Liver (tissue), 9 donors: ENCODE data around the gene PTPRN2. TPM values are rescaled to one million over a fixed set of nuclear protein-coding genes. Genes with fewer than 3 reads are reported as not detected.

Source experiments
- DNase-seq: peaks from one replicate; pipeline ENCODE4 v3.0.0-alpha.2; 2017; ENCODE audit warnings: low spot score
- H3K27ac ChIP-seq, 2 donors: one replicate each; pipeline ENCODE4 v1.7.0; 2013; ENCODE audit warnings: inconsistent platforms in 2 of 2, low read length in 2 of 2, control low read depth in 1 of 2, low read depth in 1 of 2, mild to moderate bottlenecking in 1 of 2
- H3K27me3 ChIP-seq, 4 donors: one replicate each; pipeline versions ENCODE4 v1.6.1 to v1.7.0; 2013; ENCODE audit warnings: low read length in 3 of 4, inconsistent platforms in 1 of 4, mild to moderate bottlenecking in 1 of 4, moderate library complexity in 1 of 4; ENCODE audit not compliant: control insufficient read depth in 4 of 4, insufficient read depth in 4 of 4
- H3K36me3 ChIP-seq, 4 donors: one replicate each; pipeline versions ENCODE4 v1.6.1 to v1.7.0; 2013; ENCODE audit warnings: low read length in 3 of 4, mild to moderate bottlenecking in 3 of 4, low read depth in 1 of 4, moderate library complexity in 1 of 4; ENCODE audit not compliant: control insufficient read depth in 4 of 4, insufficient read depth in 3 of 4
- H3K4me1 ChIP-seq, 4 donors: one replicate each; pipeline versions ENCODE4 v1.6.1 to v1.7.0; 2013; ENCODE audit warnings: low read length in 3 of 4, mild to moderate bottlenecking in 3 of 4, moderate library complexity in 1 of 4; ENCODE audit not compliant: control insufficient read depth in 4 of 4, insufficient read depth in 4 of 4
- H3K4me3 ChIP-seq, 3 donors: one replicate each; pipeline versions ENCODE4 v1.6.1 to v1.7.0; 2013; ENCODE audit warnings: low read length in 3 of 3, control low read depth in 1 of 3, low read depth in 1 of 3, mild to moderate bottlenecking in 1 of 3
- H3K9ac ChIP-seq, 2 donors: one replicate each; pipeline ENCODE4 v1.7.0; 2013; ENCODE audit warnings: low read length in 2 of 2, mild to moderate bottlenecking in 2 of 2, moderate library complexity in 2 of 2, control low read depth in 1 of 2, low read depth in 1 of 2
- H3K9me3 ChIP-seq, 4 donors: one replicate each; pipeline versions ENCODE4 v1.6.1 to v1.7.0; 2013; ENCODE audit warnings: low read length in 3 of 4; ENCODE audit not compliant: control insufficient read depth in 4 of 4
- ATF3 ChIP-seq: IDR thresholded peaks from 2 replicates; pipeline ENCODE4 v1.6.1; 2016; ENCODE audit warnings: antibody characterized with exemption
- CTCF ChIP-seq: fragments of 150-350 bp; IDR thresholded peaks from 2 replicates; pipeline ENCODE4 v1.5.1; 2017; ENCODE audit warnings: improper control_type of control experiment, low read depth, low read length; ENCODE audit not compliant: missing input control
- EGR1 ChIP-seq, 2 donors: IDR thresholded peaks; 2 replicates each; pipeline ENCODE4 v1.6.1; 2016 to 2018; ENCODE audit warnings: antibody characterized with exemption in 2 of 2, low read depth in 2 of 2
- FOXA1 ChIP-seq: IDR thresholded peaks from 2 replicates; pipeline ENCODE4 v1.6.1; 2016; ENCODE audit warnings: antibody characterized with exemption
- FOXA2 ChIP-seq: IDR thresholded peaks from 2 replicates; pipeline ENCODE4 v1.6.1; 2016; ENCODE audit warnings: antibody characterized with exemption
- GABPA ChIP-seq, 2 donors: IDR thresholded peaks in 1 of 2; conservative IDR thresholded peaks in 1 of 2; 2 replicates each; pipeline ENCODE4 v1.6.1; 2016; ENCODE audit warnings: antibody characterized with exemption in 2 of 2, mild to moderate bottlenecking in 1 of 2, moderate library complexity in 1 of 2
- HNF4A ChIP-seq, 2 donors: conservative IDR thresholded peaks; 2 replicates each; pipeline ENCODE4 v1.6.1; 2016; ENCODE audit warnings: antibody characterized with exemption in 2 of 2, mild to moderate bottlenecking in 2 of 2
- HNF4G ChIP-seq: IDR thresholded peaks from 2 replicates; pipeline ENCODE4 v1.6.1; 2016; ENCODE audit warnings: antibody characterized with exemption
- JUND ChIP-seq, 2 donors: IDR thresholded peaks; 2 replicates each; pipeline ENCODE4 v1.6.1; 2016; ENCODE audit warnings: antibody characterized with exemption in 2 of 2
- MAX ChIP-seq: IDR thresholded peaks from 2 replicates; pipeline ENCODE4 v1.6.1; 2016; ENCODE audit warnings: antibody characterized with exemption
- NR2F2 ChIP-seq: IDR thresholded peaks from 2 replicates; pipeline ENCODE4 v1.6.1; 2016; ENCODE audit warnings: antibody characterized with exemption
- RAD21 ChIP-seq, 2 donors: IDR thresholded peaks; 2 replicates each; pipeline ENCODE4 v1.6.1; 2016; ENCODE audit warnings: antibody characterized with exemption in 2 of 2, mild to moderate bottlenecking in 2 of 2
- REST ChIP-seq: IDR thresholded peaks from 2 replicates; pipeline ENCODE4 v1.6.1; 2016; ENCODE audit warnings: antibody characterized with exemption, mild to moderate bottlenecking
- RXRA ChIP-seq, 2 donors: IDR thresholded peaks; 2 replicates each; pipeline ENCODE4 v1.6.1; 2017 to 2018; ENCODE audit warnings: antibody characterized with exemption in 2 of 2, mild to moderate bottlenecking in 1 of 2
- SP1 ChIP-seq: IDR thresholded peaks from 2 replicates; pipeline ENCODE4 v1.6.1; 2018; ENCODE audit warnings: antibody characterized with exemption, mild to moderate bottlenecking
- TAF1 ChIP-seq: conservative IDR thresholded peaks from 2 replicates; pipeline ENCODE4 v1.6.1; 2016; ENCODE audit warnings: antibody characterized with exemption, mild to moderate bottlenecking
- YY1 ChIP-seq: IDR thresholded peaks from 2 replicates; pipeline ENCODE4 v1.6.1; 2016; ENCODE audit warnings: antibody characterized with exemption, mild to moderate bottlenecking
- ZBTB33 ChIP-seq: IDR thresholded peaks from 2 replicates; pipeline ENCODE4 v1.6.1; 2016; ENCODE audit warnings: antibody characterized with exemption
- WGBS: extraction: QIAGEN DNeasy Blood & Tissue Kit; methylation state at CpG from one replicate; pipeline ENCODE4 v1.1.7; 2013; 5-methylcytosine and 5-hydroxymethylcytosine counted together
- polyA plus RNA-seq, 2 donors: library from polyadenylated mRNA; stranded (reverse) in 1 of 2; unstranded in 1 of 2; fragments of 200-250 nt in 1 of 2; fragments of >200 nt in 1 of 2; fragmentation: Nextera tagmentation in 1 of 2; extraction: Ambion mirVana in 1 of 2; gene quantifications; one replicate each; pipeline versions ENCODE4 v1.2.1 to v1.2.3, GENCODE V29; 2013 to 2015
- total RNA-seq, 2 donors: library from RNA; depleted of rRNA; stranded (reverse); fragments of >200 nt; gene quantifications; one replicate each; pipeline ENCODE4 v1.2.3, GENCODE V29; 2014
- donor health status: healthy.
- donor health status: healthy.
- donor health status: healthy.
- donor health status: healthy.
- donor health status: healthy.

Gene PTPRN2
- total and polyA plus RNA-seq, 4 donors = 0.75 to 1.9 (median 1.1) TPM

- Histone ChIP-seq H3K9ac (no peak overlapping the region), H3K9me3 (no peaks in the 10 kb centered on the region), H3K27ac (no peak overlapping the region), H3K36me3 (peaks cover 0 to 1% (median 0%) of the 10 kb centered on the region in 4 donors), H3K27me3 (peaks cover 3 to 21% (median 20%) of the 10 kb centered on the region in 4 donors), H3K4me1 (peaks cover 0 to 7% (median under 1%) of the 10 kb centered on the region in 4 donors), H3K4me3 (no peak overlapping the region)
- TF ChIP-seq RAD21 (IDR thresholded peaks at IDR 0.05) (no peak), JUND (IDR thresholded peaks at IDR 0.05) (no peak), EGR1 (IDR thresholded peaks at IDR 0.05; ENCODE audit: low read depth in 2 of 2) (no peak), YY1 (no peak), MAX (no peak), NR2F2 (no peak), HNF4A (conservative IDR thresholded peaks at IDR 0.05) (no peak), REST (no peak), CTCF (no peak), GABPA (IDR thresholded peaks at IDR 0.05 in 1 of 2, conservative IDR thresholded peaks at IDR 0.05 in 1 of 2) (no peak), ZBTB33 (no peak), TAF1 (no peak), FOXA2 (no peak), HNF4G (no peak), SP1 (no peak), RXRA (IDR thresholded peaks at IDR 0.05) (no peak), FOXA1 (no peak), ATF3 (no peak)
- 73% methylated on average over 9 of the region's 9 CpGs for WGBS
- no peak for DNase-seq
Observed at GRCh38 chr7:157679607-157680006, 908.0 kb downstream of the PTPRN2 start.
